NCI-H2171 (cell line): ENCODE measurements around the gene ZBTB8OS.

ENCODE experiments used
- DNase-seq: peaks from one replicate; lab custom pipeline; 2025; lab: John Stamatoyannopoulos, UW

Gene ZBTB8OS

DNA sequence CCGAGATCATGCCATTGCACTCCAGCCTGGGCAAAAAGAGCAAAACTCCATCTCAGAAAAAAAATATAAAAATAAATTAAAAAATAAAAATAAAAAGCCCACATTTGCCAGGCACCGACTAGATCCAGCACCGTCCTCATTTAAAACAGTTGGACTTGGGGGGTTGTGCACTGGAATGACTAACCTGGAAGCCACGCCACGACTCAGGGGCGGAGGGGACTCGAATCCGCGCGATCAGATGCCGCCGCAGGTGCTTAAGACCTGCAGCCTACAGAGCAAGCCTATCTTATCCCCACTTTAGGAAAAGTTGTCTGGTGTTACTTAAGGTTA lies 38.5 kb downstream of the ZBTB8OS start:
- no peak for DNase-seq

DNA sequence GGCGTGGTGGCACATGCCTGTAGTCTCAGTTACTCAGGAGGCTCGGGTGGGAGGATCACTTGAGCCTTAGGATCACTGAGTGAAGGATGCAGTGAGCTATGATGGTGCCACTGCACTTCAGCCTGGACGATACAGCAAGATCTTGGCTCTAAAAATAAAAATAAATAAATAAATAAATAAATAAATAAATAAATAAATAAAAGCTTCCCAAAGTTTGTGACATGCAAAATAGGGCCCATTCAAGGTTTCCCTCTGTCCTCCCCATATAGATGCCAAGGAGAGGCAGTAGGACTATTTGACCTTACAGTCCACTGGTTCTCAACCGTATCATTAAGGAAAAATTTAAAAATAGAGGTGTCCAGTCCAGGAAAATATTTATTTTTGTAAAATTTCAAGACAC lies 41.2 kb downstream of the ZBTB8OS start:
- DNase-seq, result no peak

DNA sequence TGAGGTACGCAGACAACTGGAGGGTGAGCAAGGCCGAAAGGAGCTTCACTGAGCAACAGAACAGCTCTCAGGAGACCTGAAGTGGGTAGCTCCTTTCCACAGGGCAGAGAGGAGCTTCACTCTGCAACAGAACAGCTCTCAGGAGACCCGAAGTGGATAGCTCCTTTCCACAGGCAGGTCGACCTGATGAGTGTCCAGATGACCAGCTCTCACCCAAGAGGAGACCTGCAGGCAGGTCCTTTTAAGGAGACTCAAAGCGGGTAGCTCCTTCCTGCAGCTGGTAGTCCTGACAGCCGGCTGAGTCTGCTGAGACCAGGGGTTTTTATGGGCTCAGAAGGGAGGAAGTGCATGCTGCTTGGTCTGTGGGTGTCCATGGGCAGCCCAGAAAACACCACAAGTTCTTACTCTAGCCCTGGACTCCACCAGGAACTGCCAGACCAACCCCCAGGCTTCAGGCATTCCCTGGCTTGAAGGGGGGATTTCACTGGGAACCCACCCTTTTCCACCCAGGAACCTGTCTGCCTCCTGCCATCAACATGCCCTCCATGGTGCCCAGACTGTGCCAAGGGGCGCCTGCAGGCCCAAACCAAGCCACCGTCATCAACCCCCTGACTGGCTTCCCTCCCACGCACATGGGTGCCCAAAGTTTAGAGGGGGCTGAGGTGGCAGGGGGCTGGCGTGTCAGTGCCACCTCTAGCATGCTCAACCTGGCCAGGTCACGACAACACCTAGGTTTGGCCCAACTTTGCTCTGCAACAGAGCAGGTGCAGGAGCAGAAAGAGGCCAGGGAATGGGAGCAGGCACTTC lies 43.6 kb downstream of the ZBTB8OS start:
- no peak for DNase-seq

DNA sequence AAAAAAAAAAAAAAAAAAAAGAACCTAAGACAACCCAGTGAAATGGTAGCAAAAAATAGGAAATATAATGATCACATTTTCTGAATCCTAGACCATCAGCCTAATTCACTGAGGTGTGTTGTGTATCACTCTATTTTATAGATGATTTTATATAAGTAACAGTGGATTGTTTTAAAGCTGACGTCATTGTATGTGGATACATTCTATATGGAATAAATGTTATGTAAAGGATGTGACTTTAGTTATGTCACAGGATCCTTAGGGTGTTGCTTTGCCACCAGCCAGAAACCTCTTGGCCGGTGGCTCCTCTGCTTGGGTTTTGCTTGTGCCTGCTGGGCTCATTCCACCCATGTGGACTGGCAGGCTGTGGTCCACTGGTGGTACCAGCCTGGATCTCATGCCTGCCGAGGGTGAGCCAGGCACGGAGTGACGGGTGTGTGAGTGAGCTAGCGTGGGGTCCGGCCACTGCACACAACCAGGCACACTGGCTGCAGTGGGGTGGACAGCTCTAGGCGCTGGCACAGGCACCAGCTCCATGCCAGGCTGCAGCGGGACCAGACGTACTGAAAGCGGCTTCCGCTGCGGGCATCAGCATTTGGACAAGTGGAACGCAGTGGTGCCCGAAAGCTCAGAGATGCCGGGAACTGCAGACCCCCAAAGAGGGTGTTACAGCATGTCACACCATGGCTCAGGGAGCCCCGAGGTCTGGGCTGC lies 44.5 kb downstream of the ZBTB8OS start:
- no peak for DNase-seq

DNA sequence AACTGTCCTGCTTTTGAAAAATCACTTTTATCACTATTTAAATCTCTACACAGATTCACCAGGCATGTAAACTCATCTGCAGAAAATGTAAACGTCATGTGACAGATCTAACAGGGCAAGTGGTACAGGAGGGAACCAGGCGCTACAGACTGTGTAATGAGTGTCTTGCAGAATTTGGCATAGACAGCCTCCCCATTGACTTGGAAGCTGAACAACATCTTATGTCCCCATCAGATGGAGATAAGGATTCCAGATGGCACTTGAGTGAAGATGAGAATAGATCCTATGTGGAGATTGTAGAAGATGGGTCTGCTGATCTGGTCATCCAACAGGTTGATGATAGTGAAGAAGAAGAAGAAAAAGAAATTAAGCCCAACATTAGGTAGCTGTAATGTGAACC lies 50.3 kb downstream of the ZBTB8OS start:
- no peak for DNase-seq

DNA sequence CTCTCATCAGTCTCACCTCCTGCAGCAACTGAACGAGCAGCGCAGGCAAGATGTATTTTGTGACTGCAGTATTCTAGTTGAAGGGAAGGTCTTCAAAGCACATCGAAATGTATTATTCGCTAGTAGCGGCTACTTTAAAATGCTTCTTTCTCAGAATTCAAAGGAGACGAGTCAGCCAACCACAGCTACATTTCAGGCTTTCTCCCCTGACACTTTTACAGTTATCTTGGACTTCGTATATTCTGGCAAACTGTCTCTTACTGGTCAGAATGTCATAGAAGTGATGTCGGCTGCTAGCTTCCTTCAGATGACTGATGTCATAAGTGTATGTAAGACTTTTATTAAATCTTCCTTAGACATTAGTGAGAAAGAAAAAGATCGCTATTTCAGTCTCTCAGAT lies 57.4 kb downstream of the ZBTB8OS start:
- DNase-seq, result no peak

DNA sequence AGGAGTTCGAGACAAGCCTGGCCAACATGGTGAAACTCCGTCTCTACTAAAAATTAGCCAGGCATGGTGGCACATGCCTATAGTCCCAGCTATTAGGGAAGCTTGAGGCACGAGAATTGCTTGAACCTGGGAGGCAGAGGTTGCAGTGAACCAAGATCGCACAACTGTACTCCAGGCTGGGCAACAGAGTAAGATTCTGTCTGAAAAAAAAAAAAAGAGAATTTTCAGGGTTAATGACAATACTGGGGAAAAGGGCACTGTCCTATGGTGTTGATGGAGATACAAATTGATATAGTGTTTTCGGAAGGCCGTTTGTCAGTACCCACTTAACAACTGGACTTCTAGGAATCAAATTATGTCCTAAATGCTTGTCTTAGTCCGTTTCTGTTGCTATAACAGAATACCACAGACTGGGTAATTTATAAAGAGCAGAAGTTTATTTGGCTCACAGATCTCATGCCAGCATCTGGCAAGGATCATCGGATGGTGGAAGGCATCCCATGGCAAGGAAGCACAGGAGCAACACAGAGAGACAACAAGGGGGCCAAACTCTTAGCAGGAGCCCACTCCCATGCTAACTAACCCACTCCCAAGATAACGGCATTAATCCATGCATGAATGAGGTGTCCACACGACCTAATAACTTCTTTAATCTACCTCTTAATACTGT lies 69.9 kb downstream of the ZBTB8OS start:
- DNase-seq, result no peak
